SK-N-MC (cell line): ENCODE measurements around the gene KIF7.

Experiments
- EZH2 ChIP-seq: fragments of 200-600 bp; sonication (generic); IDR thresholded peaks from one replicate; pipeline ENCODE4 v1.6.1; 2017; ENCODE audit warnings: antibody characterized with exemption
- FOXP2 ChIP-seq: optimal IDR thresholded peaks from 2 replicates; pipeline ENCODE3; 2011; ENCODE audit warnings: mild to moderate bottlenecking, moderate library complexity; ENCODE audit not compliant: insufficient read depth; ENCODE audit errors: extremely low read length, control extremely low read depth
- POLR2AphosphoS5 ChIP-seq: IDR thresholded peaks from 2 replicates; pipeline ENCODE4 v1.6.1; 2012; ENCODE audit warnings: mild to moderate bottlenecking, low read depth, low read length, borderline replicate concordance

DNA sequence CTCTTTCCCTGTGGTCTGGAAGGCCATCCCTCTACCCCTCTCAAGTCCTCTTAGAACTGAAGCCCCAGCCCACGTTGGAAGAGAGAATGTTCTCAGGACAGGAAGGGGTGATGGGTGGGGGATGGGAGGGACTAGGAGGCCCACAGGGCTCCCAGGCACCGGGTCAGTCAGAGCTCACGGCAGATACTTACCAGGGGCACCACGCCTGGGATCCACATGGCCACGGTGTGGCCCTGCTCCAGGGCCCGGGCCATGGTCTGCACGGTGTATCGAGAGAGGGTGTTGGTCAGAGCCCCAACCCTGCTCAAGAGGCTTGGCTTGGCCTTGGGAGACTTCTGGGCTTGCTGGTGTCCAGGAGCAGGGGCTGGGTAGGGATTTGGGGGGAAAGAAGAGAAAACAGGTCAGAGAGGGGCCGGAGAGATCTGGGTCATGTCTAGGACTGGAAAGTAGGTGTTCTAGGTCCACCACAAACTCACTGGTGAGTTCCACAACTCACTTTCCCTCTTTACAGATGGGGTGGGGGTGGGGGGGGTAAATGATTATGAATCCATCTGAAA, 14.1 kb upstream of the KIF7 start:
- no peak for TF ChIP-seq EZH2
- TF ChIP-seq FOXP2: no peak
- no peak for TF ChIP-seq POLR2AphosphoS5
